Tibial nerve (tissue), 4 donors: ENCODE results near the gene PRKCE. TPM values are rescaled to one million over a fixed set of nuclear protein-coding genes. Genes with fewer than 3 reads are reported as not detected.

Experiments
- DNase-seq, 2 donors: peaks; one replicate each; pipeline ENCODE4 v3.0.0-alpha.2; 2019; ENCODE audit warnings: low spot score in 2 of 2
- H3K27ac ChIP-seq, 4 donors: fragments of 200-600 bp; sonication (generic) in 3 of 4; one replicate each; pipeline ENCODE4 v1.5.1; 2017 to 2019; ENCODE audit warnings: mild to moderate bottlenecking in 1 of 4
- H3K27me3 ChIP-seq, 2 donors: fragments of 200-600 bp; sonication (generic) in 1 of 2; one replicate each; pipeline versions ENCODE4 v1.5.1 to v1.6.0; 2017 to 2019
- H3K36me3 ChIP-seq, 3 donors: fragments of 200-600 bp; sonication (generic); one replicate each; pipeline ENCODE4 v1.5.1; 2018 to 2019
- H3K4me1 ChIP-seq, 4 donors: fragments of 200-600 bp; sonication (generic) in 3 of 4; one replicate each; pipeline ENCODE4 v1.5.1; 2017 to 2019
- H3K4me3 ChIP-seq, 4 donors: fragments of 200-600 bp; sonication (generic) in 3 of 4; one replicate each; pipeline ENCODE4 v1.5.1; 2017 to 2019; ENCODE audit warnings: mild to moderate bottlenecking in 1 of 4, moderate library complexity in 1 of 4
- H3K9me3 ChIP-seq, 4 donors: fragments of 200-600 bp; sonication (generic) in 3 of 4; one replicate each; pipeline ENCODE4 v1.5.1; 2017 to 2019
- EP300 ChIP-seq, 2 donors: sonication (generic); formaldehyde crosslinking; IDR thresholded peaks; one replicate each; pipeline ENCODE4 v1.6.1; 2017; ENCODE audit warnings: antibody characterized with exemption in 2 of 2, mild to moderate bottlenecking in 1 of 2
- POLR2A ChIP-seq, 2 donors: fragments of 450-650 bp; IDR thresholded peaks; one replicate each; pipeline ENCODE4 v1.6.1; 2017; ENCODE audit warnings: antibody characterized with exemption in 2 of 2, mild to moderate bottlenecking in 2 of 2, moderate library complexity in 2 of 2
- WGBS, 2 donors: methylation state at CpG; one replicate each; pipeline ENCODE4 v1.1.5; 2018; 5-methylcytosine and 5-hydroxymethylcytosine counted together
- total RNA-seq, 4 donors: library from RNA; depleted of rRNA; stranded (reverse); fragments of >200 nt; gene quantifications; one replicate each; pipeline ENCODE4 v1.1.0, GENCODE V29; 2016
- TF ChIP-seq, protein P1 (sequence below), 5 experiments: fragments of 200-600 bp in 3 of 5; fragments of 450-650 bp in 2 of 5; sonication (generic) in 3 of 5; IDR thresholded peaks; one replicate each; pipeline ENCODE4 v1.5.1; 2016 to 2019; ENCODE audit warnings: antibody characterized with exemption in 5 of 5, mild to moderate bottlenecking in 3 of 5, moderate library complexity in 2 of 5

PRKCE gene
- total RNA-seq, 4 donors from 2014 or later = 14.4 to 22.4 (median 17.9) TPM

- no peaks in the 10 kb centered on the region for H3K4me1 ChIP-seq
- no peaks in the 10 kb centered on the region for H3K9me3 ChIP-seq
- DNase-seq = no peak
- H3K27ac ChIP-seq = no peak overlapping the region
- H3K27me3 ChIP-seq = no peaks in the 10 kb centered on the region
- no peaks in the 10 kb centered on the region for H3K36me3 ChIP-seq
- TF ChIP-seq EP300 (IDR thresholded peaks at IDR 0.05) (no peak), POLR2A (IDR thresholded peaks at IDR 0.05) (no peak)
- TF ChIP-seq, protein P1, sequence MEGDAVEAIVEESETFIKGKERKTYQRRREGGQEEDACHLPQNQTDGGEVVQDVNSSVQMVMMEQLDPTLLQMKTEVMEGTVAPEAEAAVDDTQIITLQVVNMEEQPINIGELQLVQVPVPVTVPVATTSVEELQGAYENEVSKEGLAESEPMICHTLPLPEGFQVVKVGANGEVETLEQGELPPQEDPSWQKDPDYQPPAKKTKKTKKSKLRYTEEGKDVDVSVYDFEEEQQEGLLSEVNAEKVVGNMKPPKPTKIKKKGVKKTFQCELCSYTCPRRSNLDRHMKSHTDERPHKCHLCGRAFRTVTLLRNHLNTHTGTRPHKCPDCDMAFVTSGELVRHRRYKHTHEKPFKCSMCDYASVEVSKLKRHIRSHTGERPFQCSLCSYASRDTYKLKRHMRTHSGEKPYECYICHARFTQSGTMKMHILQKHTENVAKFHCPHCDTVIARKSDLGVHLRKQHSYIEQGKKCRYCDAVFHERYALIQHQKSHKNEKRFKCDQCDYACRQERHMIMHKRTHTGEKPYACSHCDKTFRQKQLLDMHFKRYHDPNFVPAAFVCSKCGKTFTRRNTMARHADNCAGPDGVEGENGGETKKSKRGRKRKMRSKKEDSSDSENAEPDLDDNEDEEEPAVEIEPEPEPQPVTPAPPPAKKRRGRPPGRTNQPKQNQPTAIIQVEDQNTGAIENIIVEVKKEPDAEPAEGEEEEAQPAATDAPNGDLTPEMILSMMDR (IDR thresholded peaks at IDR 0.05) = no peak
- H3K4me3 ChIP-seq = no peak overlapping the region
Measured at GRCh38 chr2:45625824-45626223, 25.7 kb upstream of the PRKCE start.

DNA sequence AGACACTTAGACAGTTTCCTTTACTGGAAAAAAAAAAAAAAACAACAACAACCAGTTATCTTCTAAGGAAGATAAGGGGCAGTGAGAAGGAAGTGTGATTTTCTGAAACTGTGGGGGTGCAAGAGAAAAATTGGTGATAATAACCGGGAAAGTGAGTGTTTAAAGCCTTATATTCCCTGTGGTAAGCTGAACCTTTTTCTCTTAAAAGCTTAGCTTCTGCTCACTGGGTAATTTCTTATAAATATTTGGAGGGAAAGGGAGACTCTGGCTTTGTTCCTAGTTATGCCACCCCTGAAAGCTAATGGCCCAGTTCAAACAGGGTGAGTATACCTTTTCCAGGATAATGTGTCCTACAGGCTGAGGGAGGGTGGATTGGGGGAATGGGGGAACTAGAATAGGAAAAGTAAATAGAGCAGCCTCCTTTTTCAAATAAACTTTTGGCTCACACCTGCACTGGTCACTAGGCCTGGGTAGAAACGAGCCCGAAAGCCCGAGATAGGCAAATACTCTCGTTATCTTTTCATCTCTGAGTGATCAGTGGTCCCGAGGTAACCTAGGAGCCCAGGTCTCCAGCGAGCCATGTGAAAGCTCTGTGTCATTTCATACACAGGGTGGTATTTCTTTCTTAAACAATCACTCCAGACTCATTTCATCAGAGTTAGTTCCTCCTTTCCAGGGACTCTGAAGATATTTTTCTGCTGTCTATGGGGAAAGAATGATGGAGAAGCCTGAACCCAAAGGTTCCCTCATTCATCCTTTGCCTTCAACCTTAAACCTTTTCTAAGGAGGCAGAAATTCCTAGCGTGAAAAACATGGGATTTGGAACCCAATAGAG, 24.9 kb upstream of the PRKCE start:
- H3K4me1 ChIP-seq = no peaks in the 10 kb centered on the region
- no peaks in the 10 kb centered on the region for H3K9me3 ChIP-seq
- H3K27ac ChIP-seq = no peak overlapping the region
- no peak for DNase-seq
- no peaks in the 10 kb centered on the region for H3K36me3 ChIP-seq
- WGBS, 2 donors = 82 to 88% methylated on average over 8 of the region's 8 CpGs
- H3K27me3 ChIP-seq = no peaks in the 10 kb centered on the region
- no peak overlapping the region for H3K4me3 ChIP-seq
- TF ChIP-seq, protein P1 (IDR thresholded peaks at IDR 0.05) = no peak
- TF ChIP-seq POLR2A (IDR thresholded peaks at IDR 0.05) (no peak), EP300 (IDR thresholded peaks at IDR 0.05) (no peak)

- DNase-seq = no peak
- H3K4me3 ChIP-seq = no peak overlapping the region
- no peaks in the 10 kb centered on the region for H3K4me1 ChIP-seq
- no peak overlapping the region for H3K27ac ChIP-seq
- H3K36me3 ChIP-seq = no peaks in the 10 kb centered on the region
- H3K27me3 ChIP-seq = no peaks in the 10 kb centered on the region
- TF ChIP-seq, protein P1 (IDR thresholded peaks at IDR 0.05) = no peak
- TF ChIP-seq EP300 (IDR thresholded peaks at IDR 0.05) (no peak), POLR2A (IDR thresholded peaks at IDR 0.05) (no peak)
- no peaks in the 10 kb centered on the region for H3K9me3 ChIP-seq
- WGBS, 2 donors = 70 to 79% methylated on average over 1 of the region's 1 CpG
Measured at GRCh38 chr2:45627911-45628310, 23.6 kb upstream of the PRKCE start.

GRCh38 chr2:45629971-45630370, 21.5 kb upstream of the PRKCE start:
- TF ChIP-seq POLR2A (IDR thresholded peaks at IDR 0.05) = no peak
- TF ChIP-seq, protein P1 (IDR thresholded peaks at IDR 0.05) = no peak
- TF ChIP-seq EP300 (IDR thresholded peaks at IDR 0.05) = no peak
- 96 to 97% methylated on average over 1 of the region's 1 CpG for WGBS, 2 donors
- H3K27ac ChIP-seq = no peak overlapping the region

DNA sequence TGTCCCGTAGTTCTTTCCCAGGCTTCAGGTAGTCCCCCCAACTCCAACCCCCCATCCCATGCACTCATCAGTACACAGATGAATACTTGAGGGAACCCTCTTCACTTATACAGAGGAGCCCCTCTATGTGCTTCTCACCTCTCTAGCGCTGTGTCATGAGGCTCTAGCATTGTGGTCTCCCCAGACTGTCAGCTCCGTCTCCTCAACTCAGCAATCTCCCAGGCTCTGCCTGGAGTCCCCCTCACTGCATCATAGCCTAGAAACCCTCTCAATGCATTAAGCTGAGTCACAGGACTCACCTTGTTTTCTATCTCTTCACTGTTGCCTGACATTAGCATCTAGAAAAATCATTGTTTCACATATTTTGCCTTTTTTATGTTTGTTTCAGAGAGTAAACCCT, 20.2 kb upstream of the PRKCE start:
- TF ChIP-seq, protein P1 (IDR thresholded peaks at IDR 0.05) = no peak
- no peak for TF ChIP-seq POLR2A (IDR thresholded peaks at IDR 0.05)
- TF ChIP-seq EP300 (IDR thresholded peaks at IDR 0.05) = no peak
- no peak overlapping the region for H3K27ac ChIP-seq
- WGBS, 2 donors = 94 to 95% methylated on average over 3 of the region's 3 CpGs

More at GRCh38 chr2:45629971-45630370, 21.5 kb upstream of the PRKCE start:
- no peaks in the 10 kb centered on the region for H3K4me1 ChIP-seq
- no peak overlapping the region for H3K4me3 ChIP-seq
- no peaks in the 10 kb centered on the region for H3K36me3 ChIP-seq
- no peaks in the 10 kb centered on the region for H3K27me3 ChIP-seq
- DNase-seq = no peak
- H3K9me3 ChIP-seq = no peaks in the 10 kb centered on the region

More for the DNA sequence above, 20.2 kb upstream of the PRKCE start:
- no peaks in the 10 kb centered on the region for H3K4me1 ChIP-seq
- H3K36me3 ChIP-seq = no peaks in the 10 kb centered on the region
- H3K9me3 ChIP-seq = no peaks in the 10 kb centered on the region
- no peak overlapping the region for H3K4me3 ChIP-seq
- H3K27me3 ChIP-seq = no peaks in the 10 kb centered on the region
- no peak for DNase-seq
